SK-N-MC (cell line): Measurements from ENCODE around the gene PAEP.
"Not testable (repeated sequence)": the region's sequence is repeated elsewhere in the genome, so short reads cannot be mapped to it uniquely, and the experiment has no call there.

ENCODE experiments used
- EZH2 ChIP-seq: fragments of 200-600 bp; sonication (generic); IDR thresholded peaks from one replicate; pipeline ENCODE4 v1.6.1; 2017; ENCODE audit warnings: antibody characterized with exemption
- FOXP2 ChIP-seq: optimal IDR thresholded peaks from 2 replicates; pipeline ENCODE3; 2011; ENCODE audit warnings: mild to moderate bottlenecking, moderate library complexity; ENCODE audit not compliant: insufficient read depth; ENCODE audit errors: extremely low read length, control extremely low read depth
- POLR2AphosphoS5 ChIP-seq: IDR thresholded peaks from 2 replicates; pipeline ENCODE4 v1.6.1; 2012; ENCODE audit warnings: mild to moderate bottlenecking, low read depth, low read length, borderline replicate concordance

- TF ChIP-seq POLR2AphosphoS5, EZH2, FOXP2: not testable (repeated sequence)
These were observed 26.7 kb upstream of the PAEP start for GRCh38 chr9:135534826-135535225.
